ENCODE data around the gene NAA16. TPM values are rescaled to one million over a fixed set of nuclear protein-coding genes. Genes with fewer than 3 reads are reported as not detected.

Gene NAA16
- total and polyA plus RNA-seq, 12 donors: 3.4 to 15.1 (median 8.5) TPM

DNA sequence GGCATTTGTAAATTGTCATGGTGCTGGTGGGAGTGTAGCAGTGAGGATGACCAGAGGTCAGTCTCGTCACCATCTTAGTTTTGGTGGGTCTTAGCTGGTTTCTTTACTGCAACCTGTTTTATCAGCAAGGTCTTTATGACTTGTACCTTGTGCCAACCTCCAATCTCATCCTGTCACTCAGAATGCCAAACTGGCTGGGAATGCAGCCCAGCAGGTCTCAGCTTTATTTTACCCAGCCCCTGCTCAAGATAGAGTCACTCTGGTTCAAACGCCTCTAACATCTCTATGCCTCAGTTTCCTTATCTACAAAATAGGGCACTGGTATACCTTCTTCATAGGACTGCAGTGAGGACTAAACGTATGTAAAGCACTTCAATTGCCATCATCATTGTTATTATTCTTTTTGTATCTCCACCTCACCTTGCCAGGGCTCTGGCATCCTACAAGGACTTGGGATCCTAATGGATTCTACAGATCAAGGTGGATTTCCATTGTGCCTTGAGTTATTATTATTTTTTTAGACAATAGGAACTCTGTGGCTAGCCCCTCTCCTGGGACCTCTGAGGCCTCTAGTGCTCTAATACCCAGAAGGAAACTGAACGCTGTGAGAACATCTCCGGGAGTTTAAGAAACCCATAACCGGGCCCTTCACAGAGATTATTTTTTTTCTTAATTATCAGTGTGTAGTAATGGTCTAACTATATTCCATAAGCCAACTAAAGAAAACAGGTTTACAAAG, 77.2 kb downstream of the NAA16 start:
- peaks cover 0 to 24% (median 15%) of the 10 kb centered on the region in 9 donors for H3K4me1 ChIP-seq
- H3K27ac ChIP-seq: peak overlapping the region in 8 of 10 donors; percentile 9 to 70 (median 46)
- TF ChIP-seq, protein P1, sequence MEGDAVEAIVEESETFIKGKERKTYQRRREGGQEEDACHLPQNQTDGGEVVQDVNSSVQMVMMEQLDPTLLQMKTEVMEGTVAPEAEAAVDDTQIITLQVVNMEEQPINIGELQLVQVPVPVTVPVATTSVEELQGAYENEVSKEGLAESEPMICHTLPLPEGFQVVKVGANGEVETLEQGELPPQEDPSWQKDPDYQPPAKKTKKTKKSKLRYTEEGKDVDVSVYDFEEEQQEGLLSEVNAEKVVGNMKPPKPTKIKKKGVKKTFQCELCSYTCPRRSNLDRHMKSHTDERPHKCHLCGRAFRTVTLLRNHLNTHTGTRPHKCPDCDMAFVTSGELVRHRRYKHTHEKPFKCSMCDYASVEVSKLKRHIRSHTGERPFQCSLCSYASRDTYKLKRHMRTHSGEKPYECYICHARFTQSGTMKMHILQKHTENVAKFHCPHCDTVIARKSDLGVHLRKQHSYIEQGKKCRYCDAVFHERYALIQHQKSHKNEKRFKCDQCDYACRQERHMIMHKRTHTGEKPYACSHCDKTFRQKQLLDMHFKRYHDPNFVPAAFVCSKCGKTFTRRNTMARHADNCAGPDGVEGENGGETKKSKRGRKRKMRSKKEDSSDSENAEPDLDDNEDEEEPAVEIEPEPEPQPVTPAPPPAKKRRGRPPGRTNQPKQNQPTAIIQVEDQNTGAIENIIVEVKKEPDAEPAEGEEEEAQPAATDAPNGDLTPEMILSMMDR (IDR thresholded peaks at IDR 0.05): no peak
- intact Hi-C loops (cut with DNase I): loop anchor here in 2 of 10 donors (10.0 kb wide), 1 partner anchor 266 kb away; no protein-coding TSS in a partner anchor
- DNase-seq (peak in 1 of 2 donors; percentile 19), ATAC-seq (peak in 5 of 8 donors; percentile 42 to 77 (median 75))
- WGBS, 2 donors: 58 to 66% methylated on average over 6 of the region's 6 CpGs
- H3K9me3 ChIP-seq: no peaks in the 10 kb centered on the region
- no peaks in the 10 kb centered on the region for H3K36me3 ChIP-seq
- H3K27me3 ChIP-seq: no peaks in the 10 kb centered on the region
- no peak overlapping the region for H3K4me3 ChIP-seq

DNA sequence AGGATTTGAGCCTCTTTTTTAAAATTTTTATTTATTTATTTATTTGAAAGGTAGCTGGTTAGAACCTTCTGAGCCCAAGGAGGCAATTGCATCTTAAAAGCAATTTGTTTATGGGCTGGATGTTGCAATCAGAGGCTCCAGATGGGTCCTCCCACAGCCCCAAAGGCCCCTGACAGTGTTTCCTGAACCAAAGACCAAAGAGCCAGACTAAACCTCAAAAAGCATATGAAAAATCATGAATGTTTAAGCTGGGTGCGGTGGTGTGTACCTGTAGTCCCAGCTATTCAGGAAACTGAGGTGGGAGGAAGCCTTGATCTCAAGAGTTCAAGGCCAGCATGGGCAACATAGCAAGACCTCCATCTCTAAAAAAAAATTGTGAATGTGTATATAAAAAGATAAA, 78.5 kb downstream of the NAA16 start:
- TF ChIP-seq, protein P1 (IDR thresholded peaks at IDR 0.05): no peak
- H3K4me3 ChIP-seq: no peak overlapping the region
- 88 to 90% methylated on average over 1 of the region's 1 CpG for WGBS, 2 donors
- intact Hi-C loops (cut with DNase I): loop anchor here in 2 of 10 donors (10.0 kb wide), 1 partner anchor 265 kb away; no protein-coding TSS in a partner anchor
- H3K27ac ChIP-seq: peak overlapping the region in 2 of 10 donors; percentile 58 to 66
- H3K4me1 ChIP-seq: peaks cover 0 to 21% (median 15%) of the 10 kb centered on the region in 9 donors
- H3K27me3 ChIP-seq: no peaks in the 10 kb centered on the region
- no peak for DNase-seq
- H3K9me3 ChIP-seq: no peaks in the 10 kb centered on the region
- no peaks in the 10 kb centered on the region for H3K36me3 ChIP-seq
- no peak for ATAC-seq

DNA sequence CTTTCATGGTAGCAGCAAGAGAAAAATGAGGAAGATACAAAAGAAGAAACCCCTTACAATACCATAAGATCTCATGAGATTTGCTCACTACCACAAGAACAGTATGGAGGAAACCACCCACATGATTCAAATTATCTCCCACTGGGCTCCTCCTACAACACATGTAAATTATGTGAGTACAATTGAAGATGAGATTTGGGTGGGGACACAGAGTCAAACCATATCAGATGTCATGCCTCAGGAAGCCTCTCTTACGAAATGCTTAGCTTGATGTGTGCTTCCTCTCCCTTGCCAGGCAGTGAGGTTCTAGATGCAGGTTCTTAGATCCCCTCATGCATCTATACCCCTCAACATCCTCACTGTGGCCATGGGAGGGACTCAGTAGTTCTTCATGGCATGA, 83.1 kb downstream of the NAA16 start:
- no peak for ATAC-seq
- Histone ChIP-seq H3K4me3 (no peak overlapping the region), H3K4me1 (peaks cover 0 to 3% (median 0%) of the 10 kb centered on the region in 9 donors), H3K36me3 (no peaks in the 10 kb centered on the region), H3K9me3 (no peaks in the 10 kb centered on the region), H3K27ac (no peak overlapping the region), H3K27me3 (no peaks in the 10 kb centered on the region)
- intact Hi-C loops (cut with DNase I): no loop called here
- DNase-seq: no peak
- 90 to 96% methylated on average over 1 of the region's 1 CpG for WGBS, 2 donors
- TF ChIP-seq, protein P1 (IDR thresholded peaks at IDR 0.05): no peak

DNA sequence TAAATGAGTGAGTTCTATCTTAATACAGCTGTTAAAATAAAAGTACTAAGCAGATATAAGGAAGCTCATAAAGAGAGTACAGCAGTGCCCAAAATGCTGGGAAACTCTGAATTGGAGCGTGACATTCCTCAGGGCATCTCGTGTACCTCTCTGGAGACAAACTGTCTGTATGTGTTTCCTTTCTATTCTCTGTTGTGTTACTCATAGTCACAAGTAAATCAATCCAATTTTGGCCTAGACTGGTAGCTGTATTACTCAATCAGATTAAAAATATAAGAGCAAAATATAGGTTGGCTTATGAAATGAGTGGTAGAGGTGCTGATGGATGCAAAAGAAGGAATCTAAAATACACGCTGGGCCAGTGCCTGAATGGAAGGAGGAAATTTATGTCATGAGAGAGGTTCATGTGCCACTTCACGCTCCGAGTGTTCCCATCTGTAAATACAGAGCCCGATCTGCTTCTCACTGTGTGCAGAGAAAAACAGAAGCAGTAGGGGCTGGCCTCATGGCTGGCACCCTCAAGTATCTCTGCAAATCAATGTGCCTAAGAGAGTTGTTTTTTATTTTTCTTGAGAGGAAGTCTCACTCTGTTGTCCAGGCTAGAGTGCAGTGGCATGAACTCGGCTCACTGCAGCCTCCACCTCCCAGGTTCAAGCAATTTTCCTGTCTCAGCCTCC, 87.6 kb downstream of the NAA16 start:
- TF ChIP-seq, protein P1 (IDR thresholded peaks at IDR 0.05): no peak
- no peak for ATAC-seq
- intact Hi-C loops (cut with DNase I): no loop called here
- H3K36me3 ChIP-seq: no peaks in the 10 kb centered on the region
- 79 to 84% methylated on average over 7 of the region's 7 CpGs for WGBS, 2 donors
- H3K27me3 ChIP-seq: no peaks in the 10 kb centered on the region
- no peaks in the 10 kb centered on the region for H3K9me3 ChIP-seq
- H3K27ac ChIP-seq: no peak overlapping the region
- no peak for DNase-seq
- H3K4me3 ChIP-seq: no peak overlapping the region
- H3K4me1 ChIP-seq: no peaks in the 10 kb centered on the region
